HCT116 (cell line): ENCODE results near the gene POC1A.

Experiments used
- ATF3 ChIP-seq: IDR thresholded peaks from 2 replicates; pipeline ENCODE4 v1.6.1; 2012
- CEBPB ChIP-seq: IDR thresholded peaks from 2 replicates; pipeline ENCODE4 v1.6.1; 2012; ENCODE audit warnings: low read depth
- CTCF ChIP-seq, 3 experiments: fragments of 200-600 bp in 1 of 3; sonication (generic) in 1 of 3; IDR thresholded peaks in 2 of 3; conservative IDR thresholded peaks in 1 of 3; 2 replicates each; pipeline ENCODE4 v1.5.1; 2012 to 2017; ENCODE audit warnings: low read depth in 2 of 3, low read length in 2 of 3, antibody characterized with exemption in 1 of 3, borderline replicate concordance in 1 of 3, control low read depth in 1 of 3, mild to moderate bottlenecking in 1 of 3, mixed read lengths in 1 of 3, mixed run types in 1 of 3, moderate library complexity in 1 of 3; ENCODE audit not compliant: insufficient read depth in 1 of 3
- EGR1 ChIP-seq: IDR thresholded peaks from 2 replicates; pipeline ENCODE4 v1.6.1; 2012; ENCODE audit warnings: low read depth
- EZH2 ChIP-seq: fragments of 200-600 bp; sonication (generic); IDR thresholded peaks from 2 replicates; pipeline ENCODE4 v1.6.1; 2017; ENCODE audit warnings: antibody characterized with exemption, mixed run types
- EZH2phosphoT487 ChIP-seq: fragments of 200-600 bp; IDR thresholded peaks from 2 replicates; pipeline ENCODE4 v1.6.1; 2018; ENCODE audit warnings: antibody characterized with exemption, borderline replicate concordance
- POLR2A ChIP-seq: IDR thresholded peaks from 2 replicates; pipeline ENCODE4 v1.7.0; 2011; ENCODE audit warnings: borderline replicate concordance; ENCODE audit not compliant: insufficient read depth, insufficient read length; ENCODE audit errors: extremely low read depth
- POLR2AphosphoS5 ChIP-seq: IDR thresholded peaks from 2 replicates; pipeline ENCODE4 v1.6.1; 2011; ENCODE audit warnings: mild to moderate bottlenecking, low read depth, low read length, moderate library complexity
- SIN3A ChIP-seq: IDR thresholded peaks from 2 replicates; pipeline ENCODE4 v1.6.1; 2012; ENCODE audit warnings: low read depth
- TCF7L2 ChIP-seq: IDR thresholded peaks from 2 replicates; pipeline ENCODE4 v1.7.0; 2011; ENCODE audit warnings: borderline replicate concordance, inconsistent platforms; ENCODE audit not compliant: insufficient read depth, insufficient read length; ENCODE audit errors: extremely low read depth
- ZNF274 ChIP-seq: fragments of 200-500 bp; sonication (Bioruptor generic); IDR thresholded peaks from 2 replicates; pipeline ENCODE4 v1.6.1; 2014; ENCODE audit warnings: mild to moderate bottlenecking, low read depth, low read length, inconsistent platforms
- TF ChIP-seq, protein P1 (sequence below): IDR thresholded peaks from 2 replicates; pipeline ENCODE4 v1.6.1; 2012
- TF ChIP-seq, protein P2 (sequence below): IDR thresholded peaks from 2 replicates; pipeline ENCODE4 v1.6.1; 2012; ENCODE audit warnings: low read depth

DNA sequence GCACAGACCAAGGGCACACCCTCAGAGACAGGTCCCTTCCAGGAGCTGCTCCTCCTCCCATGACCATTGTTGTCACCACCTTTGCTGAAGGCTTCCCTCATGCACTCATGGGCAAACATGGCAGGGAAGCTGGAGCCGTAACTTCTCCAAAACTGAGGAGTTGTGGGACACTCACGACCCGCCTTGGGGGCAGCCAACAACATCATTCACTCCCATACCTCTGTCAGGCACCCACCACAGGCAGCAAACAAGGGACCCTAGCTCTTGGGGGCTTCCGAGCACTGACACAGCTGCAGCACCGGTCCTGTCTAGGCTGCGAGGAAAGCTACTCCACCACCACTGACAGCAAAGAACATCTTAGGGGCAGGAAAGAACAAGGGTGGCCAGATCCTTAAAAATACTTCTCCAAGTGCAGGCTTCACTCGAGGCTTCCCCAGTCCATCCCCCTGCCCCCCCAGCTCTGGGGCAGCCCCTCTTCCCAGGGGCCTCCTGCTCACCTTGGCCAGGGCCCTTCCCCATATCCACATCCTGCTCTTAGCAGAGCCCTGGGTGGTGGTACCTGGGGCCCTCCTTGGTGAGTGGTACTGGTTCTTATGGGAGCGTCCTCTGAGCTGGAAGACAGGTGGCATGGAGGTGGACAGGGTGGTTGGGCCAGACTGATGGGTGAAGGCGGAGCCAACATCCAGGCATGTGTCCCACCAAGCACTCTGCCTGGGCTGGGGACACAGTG, 69.8 kb downstream of the POC1A start:
- TF ChIP-seq EGR1 (no peak), TCF7L2 (no peak), CTCF (IDR thresholded peaks at IDR 0.05 in 2 of 3, conservative IDR thresholded peaks at IDR 0.05 in 1 of 3; ENCODE audit: borderline replicate concordance in 1 of 3, insufficient read depth in 1 of 3, low read depth in 2 of 3, low read length in 2 of 3) (no peak), POLR2A (no peak), POLR2AphosphoS5 (no peak), SIN3A (no peak), ZNF274 (no peak), ATF3 (no peak), CEBPB (no peak), EZH2phosphoT487 (no peak), EZH2 (no peak)
- TF ChIP-seq, protein P1, sequence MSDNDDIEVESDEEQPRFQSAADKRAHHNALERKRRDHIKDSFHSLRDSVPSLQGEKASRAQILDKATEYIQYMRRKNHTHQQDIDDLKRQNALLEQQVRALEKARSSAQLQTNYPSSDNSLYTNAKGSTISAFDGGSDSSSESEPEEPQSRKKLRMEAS: no peak
- TF ChIP-seq, protein P2, sequence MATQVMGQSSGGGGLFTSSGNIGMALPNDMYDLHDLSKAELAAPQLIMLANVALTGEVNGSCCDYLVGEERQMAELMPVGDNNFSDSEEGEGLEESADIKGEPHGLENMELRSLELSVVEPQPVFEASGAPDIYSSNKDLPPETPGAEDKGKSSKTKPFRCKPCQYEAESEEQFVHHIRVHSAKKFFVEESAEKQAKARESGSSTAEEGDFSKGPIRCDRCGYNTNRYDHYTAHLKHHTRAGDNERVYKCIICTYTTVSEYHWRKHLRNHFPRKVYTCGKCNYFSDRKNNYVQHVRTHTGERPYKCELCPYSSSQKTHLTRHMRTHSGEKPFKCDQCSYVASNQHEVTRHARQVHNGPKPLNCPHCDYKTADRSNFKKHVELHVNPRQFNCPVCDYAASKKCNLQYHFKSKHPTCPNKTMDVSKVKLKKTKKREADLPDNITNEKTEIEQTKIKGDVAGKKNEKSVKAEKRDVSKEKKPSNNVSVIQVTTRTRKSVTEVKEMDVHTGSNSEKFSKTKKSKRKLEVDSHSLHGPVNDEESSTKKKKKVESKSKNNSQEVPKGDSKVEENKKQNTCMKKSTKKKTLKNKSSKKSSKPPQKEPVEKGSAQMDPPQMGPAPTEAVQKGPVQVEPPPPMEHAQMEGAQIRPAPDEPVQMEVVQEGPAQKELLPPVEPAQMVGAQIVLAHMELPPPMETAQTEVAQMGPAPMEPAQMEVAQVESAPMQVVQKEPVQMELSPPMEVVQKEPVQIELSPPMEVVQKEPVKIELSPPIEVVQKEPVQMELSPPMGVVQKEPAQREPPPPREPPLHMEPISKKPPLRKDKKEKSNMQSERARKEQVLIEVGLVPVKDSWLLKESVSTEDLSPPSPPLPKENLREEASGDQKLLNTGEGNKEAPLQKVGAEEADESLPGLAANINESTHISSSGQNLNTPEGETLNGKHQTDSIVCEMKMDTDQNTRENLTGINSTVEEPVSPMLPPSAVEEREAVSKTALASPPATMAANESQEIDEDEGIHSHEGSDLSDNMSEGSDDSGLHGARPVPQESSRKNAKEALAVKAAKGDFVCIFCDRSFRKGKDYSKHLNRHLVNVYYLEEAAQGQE: no peak
